ENCODE measurements around the gene OR7C2.
"Not testable (repeated sequence)": the region's sequence is repeated elsewhere in the genome, so short reads cannot be mapped to it uniquely, and the experiment has no call there.

OR7C2 gene

DNA sequence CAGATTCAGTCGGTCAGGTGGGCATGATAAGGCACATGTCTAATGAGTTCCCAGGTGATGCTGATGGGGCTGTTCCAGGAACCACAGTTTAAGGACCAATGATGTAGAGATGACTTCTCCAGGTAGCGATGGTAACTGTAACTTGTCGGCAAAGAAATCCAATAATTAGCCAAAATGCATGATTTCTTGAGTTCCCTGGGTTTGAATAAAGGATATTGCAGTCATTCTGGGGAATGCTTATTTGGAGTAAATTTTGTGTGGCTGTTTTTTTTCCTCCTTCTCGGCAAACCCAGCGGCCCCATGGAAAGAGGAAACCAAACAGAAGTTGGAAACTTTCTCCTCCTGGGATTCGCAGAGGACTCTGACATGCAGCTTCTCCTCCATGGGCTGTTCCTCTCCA lies at the start of gene OR7C2:
OR7C2 (plus strand) TSS at position 301 of the 400 bp plus-strand sequence; CDS start at position 301, 0 bp downstream.
- no peak for DNase-seq

DNA sequence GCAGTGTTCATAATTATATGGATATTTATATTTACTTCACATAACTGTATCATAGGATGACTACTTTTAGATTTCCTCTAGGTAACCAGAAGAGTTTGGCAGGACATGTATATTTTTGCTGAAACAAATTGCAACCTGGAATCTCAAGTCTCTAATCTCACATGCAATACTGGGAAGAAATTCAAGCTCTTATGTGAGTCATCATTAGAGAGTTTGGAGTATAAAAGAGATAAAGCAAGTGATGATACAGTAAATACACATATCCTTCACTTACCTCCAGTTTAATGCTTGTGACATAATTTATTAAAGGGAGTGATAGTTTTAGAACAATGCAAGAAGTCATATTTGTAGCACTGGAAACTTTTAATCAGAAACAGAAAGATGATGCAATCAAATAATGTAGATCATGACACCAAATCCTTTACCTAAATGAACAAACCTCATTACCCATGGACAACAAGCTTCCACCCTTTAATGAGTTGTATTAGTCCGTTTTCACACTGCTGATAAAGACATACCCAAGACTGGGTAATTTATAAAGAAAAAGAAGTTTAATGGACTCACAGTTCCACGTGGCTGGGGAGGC lies 39.5 kb upstream of the OR7C2 start:
- DNase-seq: no peak

DNA sequence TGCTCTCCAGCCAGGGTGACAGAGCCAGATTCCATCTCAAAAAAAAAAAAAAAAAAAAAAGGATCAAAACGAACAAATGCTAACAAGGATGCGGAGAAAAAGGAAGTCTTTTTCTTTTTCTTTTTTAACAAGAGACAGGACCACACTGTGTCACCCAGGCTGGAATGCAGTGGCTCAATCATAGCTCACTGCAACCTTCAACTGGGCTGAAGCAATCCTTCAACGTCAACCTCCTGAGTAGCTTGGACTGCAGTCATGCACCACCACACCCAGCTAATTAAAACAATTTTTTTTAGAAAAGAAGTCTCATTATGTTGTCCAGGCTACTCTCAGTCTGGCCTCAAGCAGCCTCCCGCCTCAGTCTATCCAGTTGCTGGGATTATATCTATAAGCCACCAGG lies 34.6 kb upstream of the OR7C2 start:
- no peak for DNase-seq

DNA sequence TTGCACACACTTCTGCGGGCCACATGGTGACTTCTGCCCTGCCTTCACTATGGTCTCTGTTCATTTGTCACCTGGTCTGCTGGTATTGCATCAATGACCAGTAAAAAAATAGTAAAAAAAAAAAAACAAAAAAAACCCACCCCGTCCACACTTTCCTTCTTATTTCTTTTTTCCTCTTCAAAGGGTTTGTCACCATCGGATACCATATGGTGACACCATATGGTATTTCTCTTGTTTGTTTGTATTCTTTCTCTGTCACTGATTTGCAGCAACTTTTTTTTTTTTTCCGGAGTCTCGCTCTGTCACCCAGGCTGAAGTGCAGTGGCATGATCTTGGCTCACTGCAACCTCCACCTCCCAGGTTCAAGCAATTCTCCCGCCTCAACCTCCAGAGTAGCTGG lies 26.2 kb upstream of the OR7C2 start:
- no peak for DNase-seq

DNA sequence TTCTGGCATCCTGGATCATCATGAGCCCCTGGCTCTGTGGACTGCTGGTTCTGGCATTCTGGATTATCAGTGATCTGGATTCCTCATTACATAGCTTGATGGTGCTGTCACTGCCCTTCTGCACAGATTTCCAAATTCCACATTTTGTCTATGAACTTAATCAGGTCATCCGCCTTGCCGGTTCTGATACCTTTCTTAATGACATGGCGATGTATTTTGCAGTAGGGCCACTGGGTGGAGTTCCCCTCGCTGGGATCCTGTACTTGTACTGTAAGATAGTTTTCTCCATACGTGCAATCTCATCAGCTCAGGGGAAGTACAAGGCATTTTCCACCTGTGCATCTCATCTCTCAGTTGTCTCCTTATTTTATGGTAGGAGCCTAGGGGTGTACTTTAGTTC lies 24.4 kb upstream of the OR7C2 start:
- no peak for DNase-seq

DNA sequence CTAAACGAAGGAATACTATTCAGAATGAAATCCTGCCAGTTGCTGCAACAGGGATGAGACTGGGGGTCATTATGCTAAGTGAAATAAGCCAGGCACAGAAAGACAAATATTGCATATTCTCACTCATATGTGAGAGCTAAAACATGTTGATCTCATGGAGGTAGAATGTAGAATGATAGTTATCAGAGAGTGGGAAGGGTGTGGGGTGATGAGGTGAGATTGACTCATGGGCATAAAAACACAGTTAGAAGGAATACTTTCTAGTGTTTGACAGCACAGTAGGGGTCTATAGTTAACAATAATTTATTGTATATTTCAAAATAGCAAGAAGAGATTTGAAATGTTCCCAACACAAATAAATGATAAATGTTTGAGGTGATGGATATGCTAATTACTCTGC lies 7.8 kb upstream of the OR7C2 start:
- DNase-seq: no peak

DNA sequence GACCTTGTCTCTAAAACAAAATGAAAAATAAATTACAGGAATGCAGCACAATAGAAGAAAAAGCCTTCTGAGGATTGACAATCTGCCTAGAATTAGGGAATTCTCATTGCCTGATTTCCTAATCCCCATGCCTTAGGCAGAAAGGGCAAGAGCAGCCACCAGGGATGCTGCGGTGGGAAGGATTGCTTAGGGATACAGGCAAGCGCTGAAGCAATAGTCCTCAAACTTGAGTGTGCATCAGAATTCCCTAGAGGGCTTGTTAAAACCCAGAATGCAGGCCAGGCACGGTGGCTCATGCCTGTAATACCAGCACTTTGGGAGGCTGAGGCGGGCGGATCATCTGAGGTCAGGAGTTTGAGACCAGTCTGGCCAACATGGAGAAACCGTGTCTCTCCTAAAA lies 1.0 kb upstream of the OR7C2 start:
- DNase-seq: no peak

DNA sequence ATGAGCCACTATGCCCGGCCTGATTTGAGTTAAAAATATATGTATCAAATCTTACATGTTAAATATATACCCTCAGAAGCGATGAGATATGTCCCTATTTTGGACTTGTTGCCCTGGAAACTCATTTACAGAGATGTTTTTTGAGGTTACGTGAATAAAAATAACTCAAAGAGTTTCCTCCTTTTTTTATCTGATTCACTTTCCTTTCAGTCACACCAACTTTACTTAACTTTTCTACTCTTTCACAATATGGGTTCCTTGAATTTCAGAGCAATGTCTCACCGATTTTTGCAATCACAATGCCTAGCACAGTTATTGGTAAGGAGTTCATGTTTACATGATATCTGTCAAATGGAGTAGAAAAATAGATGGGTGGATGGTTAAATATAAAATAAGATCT lies 2.3 kb downstream of the OR7C2 start:
- DNase-seq: no peak

DNA sequence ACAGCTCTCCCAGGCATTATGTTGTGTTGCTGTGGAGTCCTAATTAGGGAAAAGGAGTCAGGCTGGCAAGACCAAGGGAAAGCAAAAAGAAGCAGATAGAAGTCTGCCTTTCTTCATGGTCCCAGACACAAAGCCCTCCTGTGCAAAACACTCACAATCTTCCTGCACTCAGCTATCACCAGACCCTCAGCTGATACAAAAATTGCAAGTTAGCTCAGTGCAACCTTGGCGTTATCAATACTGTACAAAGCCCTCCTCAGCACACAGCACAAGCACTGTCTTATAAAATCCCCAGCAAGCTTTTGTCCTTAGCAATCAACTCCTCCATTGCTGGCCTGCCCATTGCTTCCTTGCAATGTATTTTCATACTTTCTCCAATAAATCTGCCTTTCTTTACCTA lies 3.2 kb downstream of the OR7C2 start:
- no peak for DNase-seq

DNA sequence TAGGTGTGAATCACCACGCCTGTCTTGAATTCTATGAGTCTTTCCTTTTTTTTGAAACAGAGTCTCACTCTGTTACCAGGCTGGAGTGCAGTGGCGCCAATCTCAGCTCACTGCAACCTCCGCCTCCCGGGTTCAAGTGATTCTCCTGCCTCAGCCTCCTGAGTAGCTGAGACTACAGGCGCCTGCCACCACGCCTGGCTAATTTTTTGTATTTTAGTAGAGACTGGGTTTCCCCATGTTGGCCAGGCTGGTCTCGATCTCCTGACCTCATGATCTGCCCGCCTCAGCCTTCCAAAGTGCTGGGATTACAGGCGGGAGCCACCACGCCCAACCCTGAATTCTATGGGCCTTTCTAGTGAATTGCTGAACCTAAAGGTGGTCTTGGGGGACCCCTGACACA lies 8.1 kb downstream of the OR7C2 start:
- not testable (repeated sequence) for DNase-seq

DNA sequence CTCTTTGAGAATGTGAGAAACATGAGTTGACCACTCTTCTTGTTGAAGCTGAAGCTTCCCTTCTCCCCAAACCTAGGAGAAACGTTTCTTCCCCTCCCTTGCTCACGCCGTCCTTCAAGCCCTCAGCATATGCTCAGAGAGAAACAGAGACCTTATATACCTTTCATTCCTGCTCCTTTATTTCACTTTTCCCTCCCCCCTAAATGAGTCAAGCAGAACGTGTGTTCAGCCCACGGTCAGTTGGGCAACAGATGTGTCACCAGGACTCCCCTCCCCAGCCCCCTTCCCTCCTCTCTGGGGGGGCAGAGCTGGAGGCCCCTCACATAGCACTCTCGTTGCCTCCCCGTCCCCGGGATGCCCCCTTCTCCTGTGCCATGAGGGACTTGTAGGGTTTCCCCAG lies 8.6 kb downstream of the OR7C2 start:
- DNase-seq: no peak

DNA sequence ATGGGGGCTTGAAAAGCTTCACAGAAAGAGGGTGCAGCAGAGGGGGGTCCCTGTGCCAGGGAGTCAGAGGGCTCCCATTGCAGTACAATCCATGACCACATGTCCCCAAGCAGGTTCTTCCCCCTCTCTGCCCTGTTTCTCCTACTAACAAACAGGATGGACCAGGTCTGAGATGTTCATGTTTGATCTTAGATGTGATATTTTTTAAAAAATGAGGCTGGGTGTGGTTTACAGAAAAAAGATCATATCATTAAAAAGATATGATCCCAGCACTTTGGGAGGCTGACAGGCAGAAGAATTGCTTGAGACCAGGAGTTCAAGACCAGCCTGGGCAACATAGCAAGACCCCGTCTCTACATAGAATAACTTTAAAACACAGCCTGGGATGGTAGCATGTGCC lies 9.1 kb downstream of the OR7C2 start:
- no peak for DNase-seq

DNA sequence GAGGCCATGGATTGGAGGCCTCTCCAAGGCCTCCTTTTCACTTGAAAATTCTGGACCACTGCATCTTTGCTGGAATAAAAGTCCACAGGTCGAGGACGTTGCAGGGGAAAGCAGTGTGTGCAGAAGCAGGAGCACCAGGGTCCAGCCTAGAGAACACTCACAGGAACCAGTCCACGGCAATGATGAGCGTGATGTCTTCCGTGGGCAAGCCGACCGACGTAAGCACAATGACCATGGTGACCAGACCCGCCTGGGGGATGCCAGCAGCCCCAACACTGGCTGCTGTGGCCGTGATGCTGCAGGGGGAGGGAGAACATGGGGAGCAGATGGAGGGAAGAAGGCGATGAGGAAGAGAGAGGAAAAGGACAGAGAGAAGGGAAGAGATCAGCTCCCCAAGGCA lies 11.5 kb downstream of the OR7C2 start:
- no peak for DNase-seq

DNA sequence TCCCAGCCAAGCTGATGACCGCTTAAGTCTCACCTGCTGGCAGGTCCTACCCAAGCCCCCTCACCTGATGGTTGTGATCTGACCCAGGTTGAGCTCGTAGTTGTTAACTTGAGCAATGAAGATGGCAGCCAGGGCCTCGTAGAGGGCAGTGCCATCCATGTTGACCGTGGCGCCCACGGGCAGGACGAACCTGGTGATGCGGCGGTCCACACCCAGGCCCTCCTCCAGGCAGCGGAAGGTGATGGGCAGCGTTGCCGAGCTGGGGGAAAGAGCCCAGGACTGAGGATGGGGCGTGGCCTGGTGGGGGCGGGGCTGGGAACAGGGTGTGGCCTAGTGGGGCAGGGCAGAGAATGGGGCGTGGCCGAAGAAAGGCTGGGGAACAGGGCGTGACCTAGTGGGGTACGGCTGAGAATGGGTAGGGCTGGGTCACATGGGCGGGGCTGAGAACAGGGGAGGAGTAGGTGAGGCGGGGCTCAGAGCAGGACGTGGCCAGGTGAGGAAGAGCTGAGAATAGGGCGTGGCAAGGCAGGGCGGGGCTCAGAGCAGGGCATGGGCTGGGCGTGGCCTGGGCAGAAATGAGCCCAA lies 12.9 kb downstream of the OR7C2 start:
- no peak for DNase-seq

DNA sequence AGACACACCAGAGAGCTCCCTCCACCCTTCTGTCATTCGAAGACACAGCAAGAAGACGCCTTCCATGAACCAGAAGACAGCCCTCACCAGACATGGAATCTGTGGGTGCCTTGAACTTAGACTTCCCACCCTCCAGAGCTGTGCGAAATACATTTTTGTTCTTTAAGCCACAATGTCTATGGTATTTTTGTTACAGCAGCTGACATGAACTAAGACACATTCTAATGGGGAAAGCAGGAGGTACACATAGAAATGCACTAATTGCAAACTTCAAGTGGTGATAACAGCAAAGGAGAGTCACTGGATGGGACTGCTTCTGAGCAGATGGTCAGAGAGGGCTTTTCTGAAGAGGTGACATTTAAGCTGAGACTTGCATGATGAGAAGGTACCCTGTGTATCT lies 16.2 kb downstream of the OR7C2 start:
- no peak for DNase-seq

DNA sequence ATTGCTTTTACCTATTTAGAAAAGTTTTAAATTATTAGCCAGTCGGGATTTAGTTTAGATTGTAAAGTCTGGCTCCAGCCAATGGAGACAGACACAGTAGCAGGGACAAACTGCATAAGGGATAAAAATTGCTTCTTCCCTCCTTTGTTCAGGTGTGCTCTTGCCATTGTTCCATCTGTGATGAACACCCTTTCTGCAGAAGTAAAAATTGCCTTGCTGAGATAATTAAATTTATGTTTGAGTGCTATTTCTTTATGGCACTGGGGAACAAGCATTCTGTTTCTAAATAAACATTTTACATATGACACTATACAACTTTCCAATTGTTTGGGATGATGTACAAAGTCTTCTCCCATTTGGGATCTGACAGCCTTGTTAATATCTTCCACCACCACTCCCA lies 18.0 kb downstream of the OR7C2 start:
- DNase-seq: no peak

DNA sequence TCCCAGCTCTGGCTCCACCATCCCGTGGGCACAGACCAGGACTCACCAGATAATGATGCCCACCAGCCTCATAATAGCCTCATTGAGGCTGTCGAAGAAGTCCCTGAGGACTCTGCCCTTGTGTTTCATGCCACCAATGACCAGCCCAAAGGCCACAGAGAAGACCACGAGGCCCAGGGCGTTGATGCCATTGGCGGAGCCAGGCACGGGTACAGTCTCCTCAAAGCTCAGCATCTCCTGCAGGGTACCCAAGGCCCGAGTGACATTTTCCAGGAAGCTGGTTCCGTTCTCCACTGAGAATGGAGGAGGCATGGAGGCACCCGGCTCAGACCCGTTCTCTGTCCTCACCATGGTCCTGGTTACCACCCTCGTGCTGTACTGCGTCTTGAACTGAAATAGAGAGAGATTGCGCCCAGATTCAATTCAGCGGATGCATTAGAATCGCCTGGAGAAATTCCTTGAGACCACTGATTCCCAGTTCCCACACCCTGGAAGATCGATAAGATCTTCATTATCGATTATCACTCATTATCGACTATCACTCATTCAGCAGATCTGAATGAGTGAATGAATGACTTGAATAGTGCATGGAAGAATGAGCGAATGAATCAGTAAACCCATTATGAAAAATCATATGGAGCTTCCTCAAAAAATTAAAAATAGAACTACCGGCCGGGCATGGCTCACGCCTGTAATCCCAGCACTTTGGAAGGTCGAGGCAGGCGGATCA lies 20.8 kb downstream of the OR7C2 start:
- DNase-seq: no peak

DNA sequence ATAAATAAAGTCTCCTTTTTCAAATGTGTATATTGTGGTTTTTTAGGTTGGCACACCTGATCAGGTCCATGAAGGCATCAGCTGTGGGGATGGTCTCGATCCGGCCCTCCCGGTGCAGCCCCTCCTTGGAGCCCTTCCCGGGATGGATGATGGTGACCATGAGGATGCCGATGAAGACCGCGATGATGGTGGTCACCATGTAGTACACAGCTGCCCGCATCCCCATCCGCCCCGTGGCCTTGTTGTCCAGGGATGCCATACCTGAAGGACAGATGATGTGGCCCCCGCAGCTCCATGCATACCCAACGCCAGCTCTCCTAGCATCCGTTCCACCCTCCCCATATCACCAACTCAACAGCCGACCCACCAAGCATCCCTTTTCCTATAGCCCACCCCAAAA lies 27.0 kb downstream of the OR7C2 start:
- no peak for DNase-seq

DNA sequence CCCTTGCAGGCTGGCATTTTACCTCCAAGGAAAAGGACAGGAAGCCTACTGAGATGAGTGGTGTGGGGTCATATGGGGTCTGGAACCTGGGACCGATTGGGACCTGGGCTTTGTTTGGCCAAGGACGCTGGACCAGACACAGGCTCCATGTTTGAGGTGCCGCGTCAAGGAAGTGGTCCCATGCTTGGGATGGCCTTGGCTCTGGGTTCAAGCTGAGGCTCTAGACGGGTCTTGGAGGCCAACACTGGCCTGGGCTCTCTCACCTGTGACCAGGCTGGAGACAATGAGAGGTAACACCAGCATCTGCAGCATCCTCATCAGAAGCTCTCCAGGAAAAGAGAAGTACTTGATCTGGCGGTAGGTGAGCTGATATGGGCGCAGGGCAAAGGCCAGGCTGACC lies 30.2 kb downstream of the OR7C2 start:
- no peak for DNase-seq

DNA sequence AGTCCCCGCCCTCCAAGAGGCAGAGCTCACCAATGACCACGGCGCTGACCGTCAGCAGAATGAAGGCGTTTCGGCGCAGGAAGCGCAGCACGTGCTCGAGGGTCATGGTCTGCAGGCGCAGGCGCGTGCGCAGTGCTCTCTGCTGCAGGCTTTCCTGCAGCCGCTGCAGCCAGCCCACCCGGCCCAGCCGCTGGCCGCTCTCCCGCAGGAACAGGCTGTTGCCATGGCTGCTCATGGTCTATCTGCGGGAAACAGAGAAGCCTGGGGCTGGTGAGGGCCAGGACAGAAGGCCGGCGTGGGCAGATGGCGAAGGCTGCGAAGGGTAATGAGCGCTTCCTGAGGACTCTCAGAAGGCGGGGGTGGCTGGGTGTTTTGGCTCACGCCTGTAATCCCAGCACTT lies 31.4 kb downstream of the OR7C2 start:
- DNase-seq: no peak

DNA sequence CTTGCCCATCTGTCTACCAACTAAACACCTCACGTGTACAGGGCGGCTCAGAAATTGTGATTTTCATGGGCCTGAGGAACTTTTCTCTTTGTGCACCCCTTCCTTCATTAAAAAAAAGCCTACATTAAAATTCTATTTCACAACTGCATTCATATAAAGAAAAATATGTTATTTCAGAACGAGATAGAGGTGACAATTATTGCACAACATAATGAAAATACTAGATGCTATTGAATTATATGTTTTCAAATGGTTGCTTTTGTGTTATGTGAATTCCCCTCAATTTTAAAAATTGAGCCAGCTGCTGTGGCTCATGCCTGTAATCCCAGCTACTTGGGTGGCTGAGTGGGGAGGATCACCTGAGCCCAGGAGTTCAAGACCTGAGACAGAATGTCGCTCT lies 33.2 kb downstream of the OR7C2 start:
- DNase-seq: no peak

DNA sequence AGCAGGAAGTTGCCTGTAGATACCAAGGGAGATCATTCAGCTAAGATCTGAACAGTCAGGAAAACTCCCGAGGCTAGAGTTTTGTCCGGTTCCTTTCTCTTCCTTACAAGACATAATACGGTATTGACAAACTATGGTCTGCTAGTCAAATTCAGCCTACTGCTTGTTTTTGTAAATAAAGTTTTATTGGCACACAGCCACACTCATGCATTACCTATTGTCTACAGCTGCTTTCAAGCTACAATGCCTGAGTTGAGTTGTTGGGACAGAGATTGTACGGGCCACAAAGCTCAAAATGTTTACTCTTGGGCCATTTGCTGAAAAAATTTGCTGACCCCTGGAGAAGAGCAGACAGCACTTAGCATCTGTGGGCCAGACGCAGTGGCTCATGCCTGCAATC lies 35.8 kb downstream of the OR7C2 start:
- DNase-seq: no peak

DNA sequence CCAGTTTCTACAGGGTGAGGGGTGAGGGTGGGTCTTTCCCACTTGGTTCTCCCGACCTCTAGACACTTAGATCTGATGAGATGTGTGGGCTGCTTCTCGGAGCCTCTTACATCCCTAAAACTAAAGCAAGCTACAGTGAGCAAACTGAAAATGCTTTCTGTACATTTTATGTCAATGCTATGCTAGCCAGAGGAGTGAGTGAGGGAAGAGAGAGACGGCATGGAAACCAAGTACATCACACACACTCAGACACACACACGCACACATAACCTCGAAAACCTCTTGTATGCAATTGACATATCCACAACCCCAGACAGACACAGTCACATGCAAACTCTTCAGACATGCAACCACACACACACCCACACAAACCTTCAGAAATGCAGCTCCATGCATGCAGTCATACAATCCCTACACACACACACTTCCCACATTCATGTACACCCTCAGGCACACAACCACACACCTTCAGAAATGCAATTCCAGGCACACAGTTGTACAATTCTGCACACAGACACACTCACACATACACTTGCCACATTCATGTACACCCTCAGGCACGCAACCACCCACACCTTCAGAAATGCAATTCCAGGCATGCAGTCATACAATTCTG lies 37.0 kb downstream of the OR7C2 start:
- no peak for DNase-seq

Measured in stimulated activated CD4-positive, alpha-beta T cell treated with anti-CD3 and anti-CD28 coated beads, Interleukin-2, amount 100 ng/mL, for 48 hours (primary cell).